ENCODE measurements around the gene LAMA2. TPM values are rescaled to one million over a fixed set of nuclear protein-coding genes. Genes with fewer than 3 reads are reported as not detected.

LAMA2 gene
- total RNA-seq, 1 experiment from 2014 or later, result 4.2 TPM

- no peak overlapping the region for H2AFZ ChIP-seq (ENCODE audit: low read length)
- no peaks in the 10 kb centered on the region for H3K27me3 Mint-ChIP-seq (ENCODE audit: low read depth)
- H4K20me1 ChIP-seq (ENCODE audit: control insufficient read depth, insufficient read depth, insufficient read length), result no peaks in the 10 kb centered on the region
- no peak for DNase-seq
- no peaks in the 10 kb centered on the region for H3K9me3 ChIP-seq (ENCODE audit: control insufficient read depth, low read depth, low read length)
- no peak overlapping the region for H3K4me2 ChIP-seq (ENCODE audit: insufficient read depth, insufficient read length, low read length)
- H3K79me2 ChIP-seq (ENCODE audit: insufficient read depth, low read length), result no peaks in the 10 kb centered on the region
- H3K4me1 ChIP-seq (ENCODE audit: insufficient read depth, low read length), result no peaks in the 10 kb centered on the region
- no peak overlapping the region for H3K23ac ChIP-seq (ENCODE audit: insufficient read length, low read depth, low read length)
- H2AK5ac ChIP-seq (ENCODE audit: insufficient read length, low read length), result no peak overlapping the region
- H2BK15ac ChIP-seq (ENCODE audit: low read depth, low read length), result no peak overlapping the region
- no peak overlapping the region for H3K18ac ChIP-seq (ENCODE audit: insufficient read length, low read depth, low read length)
- H2BK12ac ChIP-seq (ENCODE audit: insufficient read length, low read depth, low read length), result no peak overlapping the region
- no peaks in the 10 kb centered on the region for H3K23me2 ChIP-seq (ENCODE audit: insufficient read length, low read depth, low read length, poor library complexity, severe bottlenecking)
- no peak overlapping the region for H3K27ac ChIP-seq (ENCODE audit: insufficient read length, low read depth, low read length)
- H3K9ac ChIP-seq (ENCODE audit: extremely low read depth, insufficient read length, low read length), result no peak overlapping the region
- no peak for TF ChIP-seq CTCF (conservative IDR thresholded peaks at IDR 0.05)
- H4K8ac ChIP-seq (replicated peaks; ENCODE audit: insufficient read length, low read depth, low read length), result no peak overlapping the region
- no peak overlapping the region for H3K56ac ChIP-seq (ENCODE audit: insufficient read length, low read depth, low read length)
- no peak overlapping the region for H2BK20ac ChIP-seq (ENCODE audit: low read depth, low read length, poor library complexity, severe bottlenecking)
- no CpG with 5 or more reads among the region's 3 CpGs for WGBS (ENCODE audit: extremely low coverage, insufficient read length, low lambda C conversion rate)
- no peak overlapping the region for H3T11ph ChIP-seq (ENCODE audit: low read length)
- H3K4me3 Mint-ChIP-seq, result no peak overlapping the region
- H2BK5ac ChIP-seq (ENCODE audit: insufficient read length, low read length), result no peak overlapping the region
- H4K5ac ChIP-seq (ENCODE audit: insufficient read length, low read depth, low read length), result no peak overlapping the region
- H4K91ac ChIP-seq (ENCODE audit: insufficient read length, low read depth, low read length), result no peak overlapping the region
- no peaks in the 10 kb centered on the region; a peak in 1 of 4 replicates for H3K4me1 Mint-ChIP-seq
- H3K79me1 ChIP-seq (ENCODE audit: insufficient read depth, low read depth, low read length, poor library complexity, severe bottlenecking), result no peaks in the 10 kb centered on the region
- no peak overlapping the region for H3K14ac ChIP-seq (ENCODE audit: insufficient read depth, low read length)
- no peak overlapping the region for H3K27ac Mint-ChIP-seq
- H3K36me3 Mint-ChIP-seq (ENCODE audit: insufficient read depth in 1 of 3, low read depth in 3 of 3), result no peaks in the 10 kb centered on the region
- no peak overlapping the region for H3K4ac ChIP-seq (ENCODE audit: low read depth, low read length)
- H2BK120ac ChIP-seq (ENCODE audit: low read depth, low read length, poor library complexity, severe bottlenecking), result no peak overlapping the region
- H3K27me3 ChIP-seq (ENCODE audit: insufficient read depth, low read length), result no peaks in the 10 kb centered on the region
- H3K9me3 Mint-ChIP-seq, result no peaks in the 10 kb centered on the region
Measured at GRCh38 chr6:129179283-129179682, 296.3 kb downstream of the LAMA2 start.
